Glomerular visceral epithelial cell (primary cell): ENCODE results near the gene BICRA.

Experiments
- DNase-seq: peaks from one replicate; pipeline ENCODE4 v3.0.0-alpha.2; 2016; ENCODE audit errors: extremely low spot score

BICRA gene

DNA sequence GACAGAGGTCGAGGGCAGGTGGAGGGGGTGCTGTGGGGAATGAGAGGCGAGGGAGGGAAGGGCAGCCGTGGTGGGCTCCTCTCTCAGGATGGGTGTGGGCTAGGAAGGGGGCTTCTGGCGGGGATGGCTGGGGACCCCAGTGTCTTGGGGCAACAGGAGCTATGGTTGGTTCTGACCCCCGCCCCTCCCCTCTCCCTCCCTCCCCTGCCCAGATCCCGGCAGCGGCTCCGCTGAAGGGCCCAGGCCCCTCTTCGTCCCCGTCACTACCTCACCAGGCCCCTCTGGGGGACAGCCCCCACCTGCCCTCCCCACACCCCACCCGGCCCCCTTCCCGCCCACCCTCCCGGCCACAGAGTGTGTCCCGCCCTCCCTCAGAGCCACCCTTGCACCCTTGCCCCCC is 85.0 kb downstream of the BICRA start:
- no peak for DNase-seq

DNA sequence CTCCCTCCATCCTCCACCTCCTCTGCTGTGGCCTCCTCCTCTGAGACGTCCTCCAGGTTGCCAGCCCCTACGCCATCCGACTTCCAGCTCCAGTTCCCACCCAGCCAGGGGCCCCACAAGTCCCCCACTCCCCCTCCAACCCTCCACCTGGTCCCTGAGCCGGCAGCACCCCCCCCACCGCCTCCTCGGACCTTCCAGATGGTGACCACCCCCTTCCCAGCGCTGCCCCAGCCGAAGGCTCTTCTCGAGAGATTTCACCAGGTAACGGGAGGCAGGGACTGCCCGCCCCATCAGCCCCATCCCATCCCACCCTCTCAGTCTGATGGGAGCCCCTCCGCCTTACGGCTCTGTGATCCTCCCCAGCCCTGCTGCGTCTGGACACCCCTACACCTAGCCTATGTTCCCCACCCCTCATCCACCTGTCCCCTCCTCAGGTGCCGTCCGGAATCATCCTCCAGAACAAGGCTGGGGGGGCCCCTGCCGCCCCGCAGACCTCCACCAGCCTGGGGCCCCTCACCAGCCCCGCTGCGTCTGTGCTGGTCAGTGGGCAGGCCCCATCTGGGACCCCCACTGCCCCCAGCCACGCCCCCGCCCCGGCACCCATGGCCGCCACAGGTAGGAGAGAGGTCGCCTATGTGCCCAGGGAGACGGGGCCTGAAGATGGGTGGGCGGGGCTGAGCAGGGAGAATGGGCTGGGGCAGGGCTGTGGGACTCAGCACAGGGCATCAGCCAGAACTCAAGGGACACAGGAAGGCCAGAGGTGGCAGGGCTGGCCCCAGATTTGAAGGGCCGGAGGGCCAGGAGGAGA is 85.7 kb downstream of the BICRA start:
- no peak for DNase-seq

DNA sequence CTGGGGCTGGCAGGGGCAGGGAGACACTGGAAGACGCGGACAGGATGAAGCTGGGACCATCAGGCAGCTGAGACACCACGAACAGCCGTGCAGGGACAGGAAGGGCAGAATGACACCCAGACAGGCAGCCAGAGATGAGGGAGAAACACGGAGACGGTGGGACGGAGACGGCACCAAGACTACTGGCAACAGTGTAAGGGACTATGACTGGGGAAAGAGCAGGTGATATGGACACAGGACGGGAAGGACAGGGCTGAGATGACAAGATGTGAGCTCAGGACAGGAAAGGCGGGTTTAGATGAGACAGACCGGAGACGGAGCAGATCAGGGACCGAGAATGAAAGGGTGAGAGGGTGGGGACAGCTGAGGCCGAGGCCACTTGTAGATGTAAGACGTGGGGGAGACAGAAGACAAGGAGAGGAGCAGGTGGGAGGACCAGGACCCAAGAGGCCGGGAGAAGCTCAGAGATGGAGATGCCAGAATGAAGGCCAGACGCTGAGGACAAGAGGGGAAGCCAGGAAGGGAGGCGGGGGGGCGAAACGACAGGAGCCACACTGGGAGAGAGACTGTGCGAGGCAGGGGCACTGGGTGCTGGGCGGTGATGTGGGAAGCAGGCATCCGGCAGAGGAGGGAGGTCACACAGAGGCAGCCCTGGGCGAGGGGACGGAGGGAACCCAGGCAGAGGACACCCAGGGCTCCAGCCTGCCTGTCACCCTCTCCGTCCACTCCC is 86.8 kb downstream of the BICRA start:
- DNase-seq, result no peak

DNA sequence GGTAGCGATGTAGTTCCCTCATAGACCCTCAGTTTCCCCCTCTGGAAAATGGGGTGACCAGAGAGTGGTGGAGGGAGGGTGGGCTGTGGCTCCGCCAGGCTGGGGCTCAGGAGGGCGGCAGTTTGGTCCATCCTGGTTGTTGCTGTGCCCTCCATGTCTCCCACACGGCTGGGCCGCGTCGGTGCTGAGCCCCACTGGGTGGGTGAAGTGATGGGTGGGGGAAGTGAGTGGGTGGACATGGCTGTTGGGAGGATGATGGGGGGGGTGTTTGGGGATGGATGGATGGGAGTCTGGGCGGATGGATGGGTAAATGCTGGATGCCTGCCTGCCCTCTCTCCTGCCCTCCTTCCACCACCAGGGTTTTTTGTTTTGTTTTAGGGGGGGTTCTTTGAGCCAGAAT is 87.7 kb downstream of the BICRA start:
- DNase-seq, result no peak

DNA sequence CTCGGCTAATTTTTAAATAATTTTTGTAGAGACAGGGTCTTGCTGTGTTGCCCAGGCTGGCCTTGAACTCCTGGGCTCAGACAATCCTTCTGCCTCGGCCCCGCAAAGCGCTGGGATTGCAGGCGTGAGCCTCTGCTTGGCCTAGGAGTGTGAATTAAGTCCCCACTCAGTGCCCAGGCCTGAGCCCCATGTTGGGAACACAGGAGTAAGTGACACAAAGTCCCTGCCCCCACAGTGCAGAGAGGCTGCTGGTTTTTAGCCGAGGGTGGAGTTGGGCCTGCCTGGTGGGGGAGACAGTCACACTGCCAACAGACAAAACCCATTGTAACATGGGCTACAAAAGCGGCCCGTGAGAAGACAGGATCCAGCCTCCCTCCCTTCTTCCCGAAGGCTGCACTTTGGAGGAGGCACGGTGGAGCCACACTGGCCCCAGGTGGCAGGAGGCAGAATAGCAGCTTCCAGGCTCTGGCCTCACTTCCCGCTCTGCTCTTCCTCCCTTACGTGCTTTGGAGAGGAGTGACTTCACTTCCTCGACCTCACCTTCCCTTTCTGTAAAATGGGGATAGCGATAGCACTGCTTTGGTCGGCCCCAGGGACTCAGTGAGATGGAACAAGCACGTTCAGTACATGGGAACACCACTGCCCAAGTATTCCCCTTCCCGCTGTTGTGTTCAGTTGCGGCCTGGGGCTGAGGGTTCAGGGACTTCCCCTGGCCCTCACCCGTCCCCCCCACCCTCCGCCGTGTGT is 89.1 kb downstream of the BICRA start:
- DNase-seq, result peak; percentile 80

DNA sequence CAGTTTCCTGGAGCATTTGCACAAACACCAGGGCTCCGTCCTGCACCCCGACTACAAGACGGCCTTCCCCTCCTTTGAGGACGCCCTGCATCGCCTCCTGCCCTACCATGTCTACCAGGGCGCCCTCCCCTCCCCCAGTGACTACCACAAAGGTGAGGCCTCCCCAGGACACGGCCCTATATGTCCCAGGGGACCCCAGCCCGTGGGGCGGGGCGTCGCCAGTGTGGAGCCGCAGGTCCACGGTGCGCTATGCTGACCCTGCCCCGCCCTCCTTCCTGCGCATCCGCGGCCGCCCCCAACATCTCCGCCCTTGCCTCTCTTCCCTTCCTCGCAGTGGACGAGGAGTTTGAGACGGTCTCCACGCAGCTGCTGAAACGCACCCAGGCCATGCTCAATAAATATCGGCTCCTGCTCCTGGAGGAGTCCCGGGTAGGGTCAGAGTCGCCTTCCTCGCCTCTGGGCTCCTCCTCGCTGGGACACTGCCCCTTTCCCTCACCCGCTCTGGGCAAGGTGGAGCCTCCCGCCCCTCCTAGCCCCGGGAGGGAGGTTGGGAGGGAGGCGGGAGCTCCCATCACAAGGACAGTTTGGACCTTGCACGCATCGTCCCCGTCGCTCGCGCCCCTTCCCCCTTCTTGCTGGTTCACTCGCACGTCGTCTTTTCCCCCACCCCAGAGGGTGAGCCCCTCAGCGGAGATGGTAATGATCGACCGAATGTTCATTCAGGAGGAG is 89.9 kb downstream of the BICRA start:
- no peak for DNase-seq

DNA sequence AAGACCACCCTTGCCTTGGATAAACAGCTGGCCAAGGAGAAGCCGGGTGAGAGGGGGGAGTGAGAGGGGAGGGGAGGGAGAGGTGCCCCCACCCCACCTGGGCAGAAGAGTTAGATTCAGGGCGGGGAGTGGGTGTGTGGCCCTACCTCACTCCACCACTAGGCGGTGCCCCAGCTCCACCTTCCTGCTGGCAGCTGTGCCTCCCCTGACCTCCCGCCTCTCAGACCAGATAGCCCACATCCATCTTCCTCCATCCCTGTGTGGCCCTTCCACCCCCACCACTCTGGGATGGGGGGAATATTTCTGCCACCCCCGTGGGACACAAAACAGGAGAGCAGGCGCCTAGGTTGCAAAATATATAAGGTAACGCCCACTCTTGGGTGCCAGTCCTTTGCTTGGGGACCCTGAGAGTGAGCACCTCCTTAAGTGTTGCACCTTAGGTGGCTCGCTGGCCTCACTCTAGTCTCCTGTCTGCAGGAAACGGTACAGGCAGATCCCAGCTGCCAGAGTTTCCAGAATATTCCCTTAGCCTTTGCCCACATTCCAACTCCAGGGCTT is 90.5 kb downstream of the BICRA start:
- peak; percentile 52 for DNase-seq

DNA sequence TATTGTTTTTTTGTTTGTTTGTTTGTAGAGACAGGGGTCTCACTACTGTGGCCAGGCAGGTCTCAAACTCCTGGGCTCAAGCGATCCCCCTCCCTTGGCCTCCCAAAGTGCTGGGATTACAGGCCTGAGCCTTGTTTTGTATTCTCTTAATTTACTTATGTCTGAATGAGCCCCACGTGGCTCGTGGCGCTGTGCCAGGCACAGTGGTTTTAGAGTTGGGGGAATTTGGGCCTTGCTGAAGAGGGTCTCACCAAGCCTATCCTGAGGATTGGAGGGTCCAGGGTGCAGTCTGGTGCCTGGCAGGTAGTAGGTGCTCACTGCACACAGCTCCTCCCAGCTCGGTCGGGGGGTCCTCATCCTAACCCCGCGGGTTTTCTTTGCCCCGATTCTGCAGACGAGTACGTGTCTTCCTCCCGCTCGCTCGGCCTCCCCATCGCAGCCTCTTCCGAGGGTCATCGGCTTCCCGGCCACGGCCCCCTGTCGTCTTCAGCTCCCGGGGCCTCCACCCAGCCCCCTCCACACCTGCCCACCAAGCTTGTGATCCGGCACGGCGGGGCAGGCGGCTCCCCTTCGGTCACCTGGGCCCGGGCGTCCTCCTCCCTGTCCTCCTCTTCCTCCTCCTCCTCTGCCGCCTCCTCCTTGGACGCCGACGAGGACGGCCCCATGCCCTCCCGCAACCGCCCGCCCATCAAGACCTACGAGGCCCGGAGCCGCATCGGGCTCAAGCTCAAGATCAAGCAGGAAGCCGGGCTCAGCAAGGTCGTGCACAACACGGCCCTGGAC is 92.2 kb downstream of the BICRA start:
- no peak for DNase-seq

DNA sequence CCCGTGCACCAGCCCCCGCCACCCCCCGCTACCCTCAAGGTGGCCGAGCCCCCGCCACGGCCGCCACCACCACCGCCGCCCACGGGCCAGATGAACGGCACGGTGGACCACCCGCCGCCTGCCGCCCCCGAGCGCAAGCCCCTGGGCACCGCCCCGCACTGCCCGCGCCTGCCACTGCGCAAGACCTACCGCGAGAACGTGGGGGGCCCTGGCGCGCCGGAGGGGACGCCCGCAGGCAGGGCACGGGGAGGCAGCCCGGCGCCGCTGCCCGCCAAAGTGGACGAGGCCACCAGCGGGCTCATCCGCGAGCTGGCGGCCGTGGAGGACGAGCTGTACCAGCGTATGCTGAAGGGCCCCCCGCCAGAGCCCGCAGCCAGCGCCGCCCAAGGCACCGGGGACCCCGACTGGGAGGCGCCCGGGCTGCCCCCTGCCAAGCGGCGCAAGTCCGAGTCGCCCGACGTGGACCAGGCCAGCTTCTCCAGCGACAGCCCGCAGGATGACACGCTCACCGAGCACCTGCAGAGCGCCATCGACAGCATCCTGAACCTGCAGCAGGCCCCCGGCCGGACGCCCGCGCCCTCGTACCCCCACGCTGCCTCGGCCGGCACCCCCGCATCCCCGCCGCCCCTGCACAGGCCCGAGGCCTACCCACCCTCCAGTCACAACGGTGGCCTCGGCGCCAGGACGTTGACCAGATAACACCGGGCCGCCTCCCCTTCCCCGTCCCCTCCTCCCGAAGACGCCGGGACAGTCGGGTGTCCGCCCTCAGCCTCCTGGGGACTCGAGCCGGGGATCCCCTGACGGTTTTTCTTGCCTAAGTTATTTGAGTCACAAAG is 93.0 kb downstream of the BICRA start:
- no peak for DNase-seq

DNA sequence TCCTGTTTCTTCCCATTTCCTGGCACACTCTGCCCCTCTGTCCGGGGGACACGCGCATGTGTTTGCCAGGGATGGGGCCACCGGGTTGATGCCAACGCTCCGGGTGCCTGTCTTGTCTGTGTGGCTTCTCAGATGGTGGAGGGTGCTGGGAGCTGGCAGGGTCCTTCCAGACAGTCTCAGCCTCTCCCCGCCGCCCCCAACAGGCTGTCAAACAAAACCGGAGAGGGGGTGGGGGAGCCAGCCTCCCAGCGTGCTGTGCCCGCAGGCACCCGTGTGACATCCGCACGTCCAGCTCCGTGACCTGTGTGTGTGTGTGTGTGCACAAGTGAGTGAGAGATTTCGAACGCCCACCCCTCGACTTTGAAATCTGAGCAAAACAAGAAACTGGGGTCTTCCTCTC is 93.7 kb downstream of the BICRA start:
- DNase-seq, result no peak

DNA sequence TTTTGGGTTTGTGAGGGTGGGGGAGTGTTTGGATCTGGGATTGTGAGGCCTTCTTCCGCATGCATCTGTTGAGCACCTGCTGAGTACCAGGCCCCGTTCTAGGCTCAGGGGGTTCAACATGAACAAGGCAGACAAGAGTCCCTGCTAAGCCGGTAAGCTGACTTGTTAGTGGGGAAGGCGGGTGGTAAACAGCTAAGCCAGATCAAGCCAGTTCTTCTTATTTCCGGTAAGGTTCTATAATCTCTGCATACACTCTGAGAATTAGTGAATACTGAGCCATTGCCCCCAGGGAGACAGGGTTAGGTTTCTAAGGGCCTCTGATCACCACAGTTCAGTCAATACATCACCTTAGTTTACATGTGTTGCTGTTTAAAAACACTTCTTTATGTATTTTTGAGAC is 94.4 kb downstream of the BICRA start:
- DNase-seq, result no peak

DNA sequence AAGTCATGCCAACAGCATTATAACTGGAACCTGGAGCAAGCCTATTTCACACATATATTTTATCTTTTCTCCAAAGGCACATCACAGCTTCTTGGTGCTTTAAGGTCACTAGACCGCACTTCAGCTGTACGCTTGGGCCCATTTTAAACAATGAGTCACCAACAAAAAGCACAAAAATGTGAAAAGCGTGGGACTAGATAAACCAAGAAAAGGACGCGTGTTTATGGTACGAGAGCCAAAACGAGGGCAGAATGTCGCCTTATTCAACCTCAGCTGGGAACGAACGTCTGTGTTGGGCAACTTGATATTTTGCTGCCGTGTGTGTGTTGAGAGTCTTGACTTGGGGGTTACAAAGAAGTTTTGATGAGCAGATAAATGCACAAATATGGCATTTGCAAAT is 95.1 kb downstream of the BICRA start:
- DNase-seq, result no peak

DNA sequence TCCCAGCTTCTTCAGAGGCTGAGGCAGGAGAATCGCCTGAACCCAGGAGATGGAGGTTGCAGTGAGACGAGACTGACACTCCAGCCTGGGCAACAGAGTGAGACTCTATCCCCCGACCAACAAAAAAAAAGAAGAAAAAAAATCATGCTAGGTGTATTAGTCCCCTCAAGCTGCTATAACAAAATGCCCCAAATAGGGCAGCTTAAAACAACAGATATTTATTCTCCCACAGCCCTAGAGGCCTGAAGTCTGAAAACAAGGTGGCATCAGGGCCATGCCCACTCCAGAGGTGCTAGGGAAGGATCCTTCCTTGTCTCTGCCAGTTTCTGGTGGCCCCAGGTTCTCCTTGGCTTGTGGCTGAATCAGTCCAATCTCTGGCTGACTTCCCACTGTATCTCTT is 95.7 kb downstream of the BICRA start:
- DNase-seq, result no peak

DNA sequence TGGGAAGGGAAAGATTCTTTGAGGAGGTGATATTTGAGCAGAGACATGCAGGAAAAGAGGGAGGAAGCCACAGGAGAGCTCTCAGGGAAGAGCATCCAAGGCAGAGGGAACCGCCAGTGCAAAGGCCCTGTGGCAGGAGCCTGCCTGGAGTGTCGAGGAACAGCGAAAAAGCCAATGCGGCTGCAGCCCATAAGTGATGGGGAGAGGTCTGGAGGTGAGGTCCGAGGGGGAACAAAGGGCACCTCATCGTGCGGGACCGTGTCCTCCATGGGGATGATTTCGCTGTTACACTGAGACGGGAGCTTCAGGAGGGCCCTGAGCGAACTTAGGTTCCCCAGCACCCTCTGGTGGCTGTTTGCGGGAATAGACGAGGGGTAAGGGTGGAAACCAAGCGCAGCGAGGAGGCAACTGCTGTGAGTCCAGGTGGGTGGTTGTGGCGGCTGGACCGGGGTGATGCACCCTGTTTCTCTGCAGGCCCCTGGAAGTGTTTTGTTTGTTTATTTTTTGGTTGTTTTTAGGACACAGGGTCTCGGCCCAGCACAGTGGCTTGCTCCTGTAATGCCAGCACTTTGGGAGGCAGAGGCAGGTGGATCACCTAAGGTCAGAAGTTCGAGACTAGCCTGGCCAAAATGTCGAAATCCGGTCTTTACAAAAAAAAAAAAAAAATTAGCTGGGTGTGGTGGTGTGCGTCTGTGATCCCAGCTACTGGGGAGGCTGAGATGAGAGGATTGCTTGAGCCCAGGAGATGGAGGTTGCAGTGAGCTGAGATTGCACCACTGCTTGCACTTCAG is 98.4 kb downstream of the BICRA start:
- DNase-seq, result peak; percentile 78

DNA sequence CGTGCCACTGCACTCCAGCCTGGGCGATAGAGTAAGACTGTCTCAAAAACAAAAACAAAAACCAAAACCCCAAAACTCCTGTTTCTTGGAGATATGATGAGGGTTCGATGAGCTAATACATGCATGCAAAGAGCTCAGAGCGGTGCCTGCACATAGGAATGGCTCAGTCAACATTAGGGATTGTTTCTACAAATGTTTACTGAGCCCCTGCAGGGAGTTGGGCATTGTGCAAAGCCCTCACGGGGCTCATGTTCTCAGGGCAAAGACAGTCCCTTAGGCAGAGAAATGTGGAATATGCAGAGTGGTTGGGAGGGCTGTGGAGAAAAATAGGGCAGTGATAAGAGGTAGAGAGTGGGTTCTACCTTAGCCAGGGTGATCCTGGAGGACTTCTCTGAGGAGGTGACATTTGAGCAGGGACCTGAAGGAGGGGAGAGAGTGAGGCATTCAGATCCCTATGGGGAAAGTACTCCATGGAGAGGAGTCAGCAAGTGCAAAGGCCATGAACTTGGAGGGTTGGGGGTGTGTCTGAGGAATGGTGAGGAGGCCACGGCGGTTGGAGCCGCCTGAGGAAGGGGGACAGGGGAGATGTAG is 102.8 kb downstream of the BICRA start:
- DNase-seq, result no peak

DNA sequence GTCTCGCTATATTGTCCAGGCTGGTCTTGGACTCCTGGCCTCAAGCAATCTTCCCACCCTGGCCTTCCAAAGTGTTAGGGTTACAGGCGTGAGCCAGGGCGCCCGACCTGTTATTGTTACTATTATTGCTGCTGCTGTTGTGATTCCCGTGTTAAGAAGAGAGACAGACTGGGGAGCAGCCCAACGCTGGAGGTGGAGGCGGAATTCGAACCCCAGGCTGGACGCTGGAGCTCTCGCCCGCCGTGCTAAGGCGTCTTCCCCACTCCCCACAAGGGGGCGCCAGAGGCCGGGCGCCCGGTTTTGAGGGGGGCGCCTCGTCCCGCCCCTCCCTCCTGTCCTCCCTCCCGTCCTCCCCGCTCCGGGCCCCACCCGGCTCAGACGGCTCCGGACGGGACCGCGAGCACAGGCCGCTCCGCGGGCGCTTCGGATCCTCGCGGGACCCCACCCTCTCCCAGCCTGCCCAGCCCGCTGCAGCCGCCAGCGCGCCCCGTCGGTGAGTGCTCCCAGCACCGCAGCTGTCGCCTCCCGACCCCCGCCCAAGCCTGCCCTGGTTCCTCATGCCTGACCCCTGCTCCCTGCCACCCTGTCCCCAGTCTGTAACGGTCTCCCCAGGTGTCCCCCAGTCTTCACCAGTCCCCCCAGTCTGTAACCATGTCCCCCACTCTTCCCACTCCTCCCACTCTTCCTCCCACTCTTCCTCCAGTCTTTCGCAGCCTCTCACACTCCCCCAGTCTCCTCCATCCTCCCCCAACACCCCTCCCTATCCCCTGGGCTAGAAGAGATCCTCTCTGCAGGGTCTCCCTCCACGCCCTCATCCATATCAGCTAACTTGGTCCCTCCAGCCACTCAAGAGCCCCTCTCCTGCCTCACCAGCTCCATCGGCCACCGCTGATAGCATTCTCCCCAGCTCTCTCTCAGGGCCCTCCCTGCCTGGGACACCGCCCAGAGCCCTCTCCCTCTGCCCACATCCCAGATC is 104.4 kb downstream of the BICRA start, which contains the start of gene EHD2:
Gene EHD2 (plus strand): TSS at position 377 of the 976 bp plus-strand sequence. CDS start 3,191 bp downstream, outside the sequence.
- peak; percentile 84 for DNase-seq

DNA sequence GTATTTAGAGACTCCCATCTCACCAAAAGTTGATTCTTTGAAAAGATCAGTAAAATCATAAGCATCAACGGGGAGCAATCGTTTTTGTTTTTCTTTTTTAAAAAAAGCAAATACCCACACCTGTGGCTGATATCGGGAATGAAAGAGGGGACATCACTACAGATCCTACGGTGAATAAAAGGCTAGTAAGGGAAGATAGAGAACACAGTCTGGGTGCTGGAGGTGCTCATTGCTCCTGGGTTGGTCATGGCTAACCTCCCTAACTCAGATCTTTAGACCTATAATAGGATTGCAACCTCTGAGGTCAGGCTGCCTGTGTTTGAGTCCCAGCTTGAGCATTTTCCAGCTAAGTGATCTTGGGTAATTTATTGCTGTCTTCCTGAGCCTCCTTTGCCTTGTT is 105.4 kb downstream of the BICRA start:
- DNase-seq, result no peak
